Mucosa of stomach (tissue), 1 donor: ENCODE data around the gene RIMKLA.

Experiments used
- H3K27me3 ChIP-seq: one replicate; pipeline ENCODE4 v1.7.0; 2013; ENCODE audit warnings: mild to moderate bottlenecking, low read length; ENCODE audit not compliant: control insufficient read depth, insufficient read depth
- H3K36me3 ChIP-seq: one replicate; pipeline ENCODE4 v1.7.0; 2013; ENCODE audit warnings: low read length; ENCODE audit not compliant: control insufficient read depth, insufficient read depth
- H3K4me1 ChIP-seq: one replicate; pipeline ENCODE4 v1.7.0; 2013; ENCODE audit warnings: mild to moderate bottlenecking, low read length; ENCODE audit not compliant: control insufficient read depth, insufficient read depth
- H3K4me3 ChIP-seq: one replicate; pipeline ENCODE4 v1.7.0; 2013; ENCODE audit warnings: low read length
- H3K9ac ChIP-seq: one replicate; pipeline ENCODE4 v1.7.0; 2013; ENCODE audit warnings: mild to moderate bottlenecking, low read length, moderate library complexity
- H3K9me3 ChIP-seq: one replicate; pipeline ENCODE4 v1.7.0; 2013; ENCODE audit warnings: mild to moderate bottlenecking, low read length, moderate library complexity; ENCODE audit not compliant: control insufficient read depth
- donor health status: Pancreatic carcinoma.

RIMKLA gene

GRCh38 chr1:42385283-42385682 lies 4.7 kb downstream of the RIMKLA start:
- H3K9me3 ChIP-seq: no peaks in the 10 kb centered on the region
- H3K4me3 ChIP-seq: no peak overlapping the region
- H3K9ac ChIP-seq: no peak overlapping the region
- H3K4me1 ChIP-seq: peaks cover 4% of the 10 kb centered on the region
- no peaks in the 10 kb centered on the region for H3K36me3 ChIP-seq
- H3K27me3 ChIP-seq: peaks cover 14% of the 10 kb centered on the region

GRCh38 chr1:42386051-42386450 lies 5.5 kb downstream of the RIMKLA start:
- H3K27me3 ChIP-seq: peaks cover 12% of the 10 kb centered on the region
- peaks cover 2% of the 10 kb centered on the region for H3K4me1 ChIP-seq
- no peak overlapping the region for H3K4me3 ChIP-seq
- H3K9me3 ChIP-seq: no peaks in the 10 kb centered on the region
- H3K9ac ChIP-seq: no peak overlapping the region
- no peaks in the 10 kb centered on the region for H3K36me3 ChIP-seq

GRCh38 chr1:42392255-42392654 lies 11.7 kb downstream of the RIMKLA start:
- no peak overlapping the region for H3K9ac ChIP-seq
- H3K27me3 ChIP-seq: no peaks in the 10 kb centered on the region
- no peaks in the 10 kb centered on the region for H3K36me3 ChIP-seq
- peaks cover 7% of the 10 kb centered on the region for H3K4me1 ChIP-seq
- no peak overlapping the region for H3K4me3 ChIP-seq
- H3K9me3 ChIP-seq: no peaks in the 10 kb centered on the region

- H3K9me3 ChIP-seq: no peaks in the 10 kb centered on the region
- no peak overlapping the region for H3K9ac ChIP-seq
- H3K4me1 ChIP-seq: peaks cover 7% of the 10 kb centered on the region
- H3K36me3 ChIP-seq: no peaks in the 10 kb centered on the region
- H3K27me3 ChIP-seq: no peaks in the 10 kb centered on the region
- H3K4me3 ChIP-seq: no peak overlapping the region
These were observed 12.6 kb downstream of the RIMKLA start for GRCh38 chr1:42392967-42393848.

- no peaks in the 10 kb centered on the region for H3K4me1 ChIP-seq
- no peak overlapping the region for H3K9ac ChIP-seq
- no peaks in the 10 kb centered on the region for H3K27me3 ChIP-seq
- no peaks in the 10 kb centered on the region for H3K9me3 ChIP-seq
- no peaks in the 10 kb centered on the region for H3K36me3 ChIP-seq
- no peak overlapping the region for H3K4me3 ChIP-seq
These were observed 18.9 kb downstream of the RIMKLA start for GRCh38 chr1:42399315-42400100.

GRCh38 chr1:42403880-42404400 lies 23.3 kb downstream of the RIMKLA start:
- Histone ChIP-seq H3K4me1 (no peaks in the 10 kb centered on the region), H3K4me3 (no peak overlapping the region), H3K9me3 (no peaks in the 10 kb centered on the region), H3K27me3 (no peaks in the 10 kb centered on the region), H3K9ac (no peak overlapping the region), H3K36me3 (no peaks in the 10 kb centered on the region)

GRCh38 chr1:42414551-42415496 lies 34.2 kb downstream of the RIMKLA start:
- Histone ChIP-seq H3K9ac (no peak overlapping the region), H3K4me3 (no peak overlapping the region), H3K27me3 (no peaks in the 10 kb centered on the region), H3K36me3 (no peaks in the 10 kb centered on the region), H3K9me3 (no peaks in the 10 kb centered on the region), H3K4me1 (no peaks in the 10 kb centered on the region)

GRCh38 chr1:42417166-42417565 lies 36.6 kb downstream of the RIMKLA start:
- Histone ChIP-seq H3K9me3 (no peaks in the 10 kb centered on the region), H3K4me1 (peaks cover 10% of the 10 kb centered on the region), H3K36me3 (no peaks in the 10 kb centered on the region), H3K27me3 (no peaks in the 10 kb centered on the region), H3K9ac (no peak overlapping the region), H3K4me3 (no peak overlapping the region)

- no peaks in the 10 kb centered on the region for H3K9me3 ChIP-seq
- peaks cover 10% of the 10 kb centered on the region for H3K4me1 ChIP-seq
- no peaks in the 10 kb centered on the region for H3K27me3 ChIP-seq
- H3K9ac ChIP-seq: no peak overlapping the region
- no peaks in the 10 kb centered on the region for H3K36me3 ChIP-seq
- H3K4me3 ChIP-seq: no peak overlapping the region
These were observed 37.9 kb downstream of the RIMKLA start for GRCh38 chr1:42418516-42418915.

GRCh38 chr1:42419126-42419821 lies 38.7 kb downstream of the RIMKLA start:
- peaks cover 10% of the 10 kb centered on the region for H3K4me1 ChIP-seq

GRCh38 chr1:42420121-42420520 lies 39.5 kb downstream of the RIMKLA start:
- no peaks in the 10 kb centered on the region for H3K9me3 ChIP-seq
- H3K9ac ChIP-seq: no peak overlapping the region
- no peaks in the 10 kb centered on the region for H3K36me3 ChIP-seq
- peaks cover 10% of the 10 kb centered on the region for H3K4me1 ChIP-seq
- H3K27me3 ChIP-seq: no peaks in the 10 kb centered on the region
- no peak overlapping the region for H3K4me3 ChIP-seq

More at GRCh38 chr1:42419126-42419821, 38.7 kb downstream of the RIMKLA start:
- Histone ChIP-seq H3K27me3 (no peaks in the 10 kb centered on the region), H3K9me3 (no peaks in the 10 kb centered on the region), H3K4me3 (no peak overlapping the region), H3K9ac (no peak overlapping the region), H3K36me3 (no peaks in the 10 kb centered on the region)
